KMS-11 (cell line): ENCODE results near the gene LRRC1.

Source experiments
- H2AFZ ChIP-seq: fragments of 200-600 bp; sonication (generic); 2 replicates; pipeline ENCODE4 v1.6.1; 2016; ENCODE audit warnings: antibody characterized with exemption, mixed run types, low read depth
- H3K27ac ChIP-seq: fragments of 200-600 bp; sonication (generic); 2 replicates; pipeline ENCODE4 v1.6.1; 2016; ENCODE audit warnings: mild to moderate bottlenecking, mixed run types
- H3K27me3 ChIP-seq: fragments of 200-600 bp; sonication (generic); 2 replicates; pipeline ENCODE4 v1.6.1; 2017; ENCODE audit warnings: mild to moderate bottlenecking, low read depth, mixed run types, moderate library complexity; ENCODE audit not compliant: insufficient read depth
- H3K36me3 ChIP-seq: fragments of 200-600 bp; sonication (generic); 2 replicates; pipeline ENCODE4 v1.6.1; 2017; ENCODE audit warnings: mild to moderate bottlenecking, mixed run types; ENCODE audit not compliant: insufficient read depth
- H3K4me1 ChIP-seq: fragments of 200-600 bp; sonication (generic); 2 replicates; pipeline ENCODE4 v1.6.1; 2016; ENCODE audit warnings: mild to moderate bottlenecking, low read depth, mixed run types; ENCODE audit not compliant: poor library complexity, severe bottlenecking
- H3K4me2 ChIP-seq: fragments of 200-600 bp; sonication (generic); 2 replicates; pipeline ENCODE4 v1.7.0; 2016; ENCODE audit warnings: mild to moderate bottlenecking, mixed run types
- H3K4me3 ChIP-seq: fragments of 200-600 bp; sonication (generic); IDR thresholded peaks from 2 replicates; pipeline ENCODE4 v1.6.1; 2017; ENCODE audit warnings: low read depth, low read length, mixed read lengths; ENCODE audit not compliant: insufficient read depth
- H3K79me2 ChIP-seq: fragments of 200-600 bp; sonication (generic); 2 replicates; pipeline ENCODE4 v1.6.1; 2016; ENCODE audit warnings: low read depth, mixed run types; ENCODE audit not compliant: insufficient read depth
- H3K9ac ChIP-seq: fragments of 200-600 bp; sonication (generic); 2 replicates; pipeline ENCODE4 v1.6.1; 2016; ENCODE audit warnings: mild to moderate bottlenecking, mixed run types
- H4K20me1 ChIP-seq: fragments of 200-600 bp; sonication (generic); 2 replicates; pipeline ENCODE4 v1.6.1; 2016; ENCODE audit warnings: mild to moderate bottlenecking, mixed run types; ENCODE audit not compliant: insufficient read depth
- CTCF ChIP-seq: fragments of 200-600 bp; sonication (generic); conservative IDR thresholded peaks from 2 replicates; pipeline ENCODE4 v1.6.1; 2017; ENCODE audit warnings: low read depth, mild to moderate bottlenecking, antibody characterized with exemption, low read length, moderate library complexity, mixed read lengths

The LRRC1 gene

GRCh38 chr6:53852805-53853204 is 58.0 kb downstream of the LRRC1 start:
- Histone ChIP-seq H3K36me3 (no peaks in the 10 kb centered on the region), H2AFZ (no peak overlapping the region), H3K9ac (no peak overlapping the region), H3K79me2 (peaks cover 21% of the 10 kb centered on the region), H3K4me3 (no peak overlapping the region), H3K27me3 (no peaks in the 10 kb centered on the region), H3K4me2 (no peak overlapping the region), H3K4me1 (peaks cover 56% of the 10 kb centered on the region), H3K27ac (no peak overlapping the region), H4K20me1 (no peaks in the 10 kb centered on the region)
- TF ChIP-seq CTCF, result no peak

GRCh38 chr6:53854843-53855567 is 60.2 kb downstream of the LRRC1 start:
- Histone ChIP-seq H3K27ac (peak overlapping the region; percentile 62), H3K79me2 (peaks cover 17% of the 10 kb centered on the region), H3K36me3 (no peaks in the 10 kb centered on the region; the same call in 1 of the 2 replicates), H3K4me1 (peaks cover 56% of the 10 kb centered on the region), H3K4me2 (peak overlapping the region; percentile 70), H3K4me3 (no peak overlapping the region), H4K20me1 (no peaks in the 10 kb centered on the region), H2AFZ (no peak overlapping the region), H3K27me3 (no peaks in the 10 kb centered on the region), H3K9ac (peak overlapping the region; percentile 10; the same call in 1 of the 2 replicates)
- TF ChIP-seq CTCF, result no peak

- H3K4me2 ChIP-seq, result peak overlapping the region; percentile 70; the same call in 1 of the 2 replicates
- no peaks in the 10 kb centered on the region; the same call in 1 of the 2 replicates for H3K36me3 ChIP-seq
- peaks cover 56% of the 10 kb centered on the region for H3K4me1 ChIP-seq
- no peak overlapping the region for H2AFZ ChIP-seq
- no peak overlapping the region for H3K4me3 ChIP-seq
- H3K27ac ChIP-seq, result peak overlapping the region; percentile 62; the same call in 1 of the 2 replicates
- H3K27me3 ChIP-seq, result no peaks in the 10 kb centered on the region
- peaks cover 17% of the 10 kb centered on the region for H3K79me2 ChIP-seq
- H3K9ac ChIP-seq, result no peak overlapping the region
- TF ChIP-seq CTCF, result no peak
- no peaks in the 10 kb centered on the region for H4K20me1 ChIP-seq
Observed at GRCh38 chr6:53855940-53856339, 61.1 kb downstream of the LRRC1 start.

- H3K27me3 ChIP-seq, result no peaks in the 10 kb centered on the region
- no peak for TF ChIP-seq CTCF
- H4K20me1 ChIP-seq, result no peaks in the 10 kb centered on the region
- H3K9ac ChIP-seq, result no peak overlapping the region
- no peak overlapping the region for H3K27ac ChIP-seq
- H3K36me3 ChIP-seq, result no peaks in the 10 kb centered on the region; the same call in 1 of the 2 replicates
- no peak overlapping the region for H3K4me3 ChIP-seq
- no peak overlapping the region for H2AFZ ChIP-seq
- peaks cover 56% of the 10 kb centered on the region for H3K4me1 ChIP-seq
- H3K79me2 ChIP-seq, result peaks cover 7% of the 10 kb centered on the region; the same call in 1 of the 2 replicates
- no peak overlapping the region for H3K4me2 ChIP-seq
Observed at GRCh38 chr6:53857318-53858094, 62.7 kb downstream of the LRRC1 start.
